Neural progenitor cell (in vitro differentiated cells): Measurements from ENCODE around the gene ETFA. TPM values are rescaled to one million over a fixed set of nuclear protein-coding genes. Genes with fewer than 3 reads are reported as not detected.

ENCODE experiments used
- DNase-seq: peaks from one replicate; pipeline ENCODE4 v3.0.0-alpha.2; 2016; ENCODE audit warnings: low spot score
- H2AFZ ChIP-seq: fragments of 200-600 bp; sonication (generic); replicated peaks from 2 replicates; pipeline ENCODE4 v1.6.1; 2016; ENCODE audit warnings: antibody characterized with exemption
- H3F3A ChIP-seq: fragments of 200-600 bp; sonication (generic); 2 replicates; pipeline ENCODE4 v1.6.1; 2016; ENCODE audit warnings: antibody characterized with exemption, low read depth
- H3K27ac ChIP-seq: fragments of 200-600 bp; sonication (generic); 2 replicates; pipeline ENCODE4 v1.5.1; 2016; ENCODE audit warnings: mild to moderate bottlenecking
- H3K27me3 ChIP-seq: fragments of 200-600 bp; sonication (generic); 2 replicates; pipeline ENCODE4 v1.6.1; 2016; ENCODE audit warnings: mild to moderate bottlenecking, moderate library complexity
- H3K36me3 ChIP-seq: fragments of 200-600 bp; sonication (generic); 2 replicates; pipeline ENCODE4 v1.5.1; 2016
- H3K4me1 ChIP-seq: fragments of 200-600 bp; sonication (generic); 2 replicates; pipeline ENCODE4 v1.6.1; 2016; ENCODE audit warnings: mixed run types
- H3K4me2 ChIP-seq: fragments of 200-600 bp; sonication (generic); 2 replicates; pipeline ENCODE4 v1.6.1; 2016
- H3K4me3 ChIP-seq: fragments of 200-600 bp; sonication (generic); 2 replicates; pipeline ENCODE4 v1.5.1; 2016
- H3K79me2 ChIP-seq: fragments of 200-600 bp; sonication (generic); 2 replicates; pipeline ENCODE4 v1.6.1; 2016; ENCODE audit warnings: low read depth
- H3K9ac ChIP-seq: fragments of 200-600 bp; sonication (generic); 2 replicates; pipeline ENCODE4 v1.6.1; 2016
- H3K9me3 ChIP-seq: fragments of 200-600 bp; sonication (generic); 2 replicates; pipeline ENCODE4 v1.5.1; 2016; ENCODE audit warnings: low read depth
- H4K20me1 ChIP-seq: fragments of 200-600 bp; sonication (generic); 2 replicates; pipeline ENCODE4 v1.6.1; 2016; ENCODE audit warnings: low read depth
- H3K27ac Mint-ChIP-seq: 3 replicates; pipeline ENCODE4 v1.8.0; 2021; ENCODE audit warnings: mixed read lengths
- H3K27me3 Mint-ChIP-seq: 2 replicates; pipeline ENCODE4 v1.8.0; 2022; ENCODE audit warnings: low read depth, mild to moderate bottlenecking, inconsistent platforms, moderate library complexity, mixed read lengths; ENCODE audit not compliant: insufficient read depth
- H3K36me3 Mint-ChIP-seq: 3 replicates; pipeline ENCODE4 v1.8.0; 2021; ENCODE audit warnings: mixed read lengths
- H3K4me1 Mint-ChIP-seq: 3 replicates; pipeline ENCODE4 v1.8.0; 2021; ENCODE audit warnings: mixed read lengths
- H3K4me3 Mint-ChIP-seq: 3 replicates; pipeline ENCODE4 v1.8.0; 2021; ENCODE audit warnings: mild to moderate bottlenecking, moderate library complexity, mixed read lengths
- H3K9me3 Mint-ChIP-seq: 3 replicates; pipeline ENCODE4 v1.8.0; 2020; ENCODE audit warnings: mixed read lengths
- CTCF ChIP-seq: fragments of 200-600 bp; sonication (generic); IDR thresholded peaks from 2 replicates; pipeline ENCODE4 v1.5.1; 2017; ENCODE audit warnings: antibody characterized with exemption, mild to moderate bottlenecking
- EZH2 ChIP-seq: fragments of 200-600 bp; sonication (generic); IDR thresholded peaks from 2 replicates; pipeline ENCODE4 v1.6.1; 2017; ENCODE audit warnings: antibody characterized with exemption, mild to moderate bottlenecking, moderate library complexity
- EZH2phosphoT487 ChIP-seq: fragments of 200-600 bp; sonication (generic); IDR thresholded peaks from 2 replicates; pipeline ENCODE4 v1.6.1; 2017; ENCODE audit warnings: antibody characterized with exemption
- total RNA-seq: library from RNA; depleted of rRNA; stranded (reverse); fragments of >200 nt; gene quantifications from 2 replicates; pipeline ENCODE4 v1.2.3, GENCODE V29; 2015; ENCODE audit warnings: low replicate concordance

ETFA gene
- total RNA-seq, 1 donor from 2014 or later: 99.3 TPM

DNA sequence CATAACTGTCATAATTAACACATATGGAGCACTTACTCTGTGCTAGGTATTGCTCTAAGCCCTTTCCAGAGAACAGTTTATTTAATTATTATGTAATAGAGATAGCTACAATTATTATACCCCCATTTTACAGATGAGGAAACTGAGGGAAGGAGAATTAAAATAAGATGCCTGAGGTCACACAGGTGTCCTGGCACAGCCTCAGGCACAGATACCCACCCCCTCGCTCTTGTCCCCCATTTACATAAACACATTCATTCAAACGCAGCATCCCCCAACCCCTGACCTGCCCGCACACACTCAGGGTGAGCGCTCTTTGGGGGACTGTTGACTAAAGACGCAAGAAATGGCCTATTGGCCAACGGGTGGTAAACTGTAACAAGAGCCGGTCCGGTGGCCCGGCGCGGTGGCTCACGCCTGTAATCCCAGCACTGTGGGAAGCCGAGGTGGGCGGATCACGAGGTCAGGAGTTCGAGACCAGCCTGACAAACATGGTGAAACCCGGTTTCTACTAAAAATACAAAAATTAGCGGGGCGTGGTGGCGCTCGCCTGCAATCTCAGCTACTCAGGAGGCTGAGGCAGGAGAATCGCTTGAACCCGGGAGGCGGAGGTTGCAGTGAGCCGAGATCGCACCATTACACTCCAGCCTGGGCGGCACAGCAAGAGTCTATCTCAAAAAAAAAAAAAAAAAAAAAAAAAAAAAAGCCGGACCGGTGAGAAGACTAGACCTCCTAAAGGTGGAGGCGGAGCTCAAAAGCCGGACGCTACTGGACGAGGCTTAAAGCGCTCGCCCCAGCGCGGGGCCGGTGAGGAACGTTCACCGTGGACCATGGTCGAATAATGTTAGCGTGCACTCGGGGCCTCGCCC lies 23.4 kb upstream of the ETFA start:
- no peak overlapping the region for H3K27ac ChIP-seq
- DNase-seq: no peak
- peaks cover 2% of the 10 kb centered on the region for H3K9me3 Mint-ChIP-seq

GRCh38 chr15:76333720-76334437 lies 22.6 kb upstream of the ETFA start:
- no peak overlapping the region for H3K27ac ChIP-seq
- H3K36me3 ChIP-seq: no peaks in the 10 kb centered on the region
- no peak overlapping the region for H3K4me2 ChIP-seq
- Mint-ChIP-seq H3K27ac (no peak overlapping the region), H3K9me3 (peaks cover 2% of the 10 kb centered on the region), H3K36me3 (peaks cover 3% of the 10 kb centered on the region), H3K4me3 (peak overlapping the region; percentile 10), H3K27me3 (peaks cover 56% of the 10 kb centered on the region), H3K4me1 (peaks cover 30% of the 10 kb centered on the region)
- no peak overlapping the region for H3K9ac ChIP-seq
- peaks cover 17% of the 10 kb centered on the region for H4K20me1 ChIP-seq
- peak; percentile 60 for DNase-seq
- H2AFZ ChIP-seq: no peak overlapping the region
- TF ChIP-seq EZH2phosphoT487: no peak
- TF ChIP-seq CTCF: peak; percentile 53
- TF ChIP-seq EZH2: peak; percentile 45
- H3K4me1 ChIP-seq: peaks cover 9% of the 10 kb centered on the region
- no peaks in the 10 kb centered on the region for H3K9me3 ChIP-seq
- H3F3A ChIP-seq: peaks cover 32% of the 10 kb centered on the region
- H3K4me3 ChIP-seq: no peak overlapping the region
- H3K79me2 ChIP-seq: no peaks in the 10 kb centered on the region
- peaks cover 60% of the 10 kb centered on the region for H3K27me3 ChIP-seq

More for the DNA sequence above, 23.4 kb upstream of the ETFA start:
- Histone ChIP-seq H3K9ac (no peak overlapping the region), H3K4me2 (peak overlapping the region; percentile 76), H3K4me1 (peaks cover 11% of the 10 kb centered on the region), H4K20me1 (peaks cover 25% of the 10 kb centered on the region), H3K4me3 (peak overlapping the region; percentile 42), H3K27me3 (peaks cover 68% of the 10 kb centered on the region), H2AFZ (no peak overlapping the region), H3K9me3 (no peaks in the 10 kb centered on the region), H3K36me3 (no peaks in the 10 kb centered on the region), H3F3A (peaks cover 32% of the 10 kb centered on the region), H3K79me2 (no peaks in the 10 kb centered on the region)
- Mint-ChIP-seq H3K4me3 (peak overlapping the region; percentile 82), H3K27me3 (peaks cover 64% of the 10 kb centered on the region), H3K4me1 (peaks cover 32% of the 10 kb centered on the region), H3K36me3 (peaks cover 3% of the 10 kb centered on the region), H3K27ac (no peak overlapping the region)
- TF ChIP-seq EZH2: no peak
- TF ChIP-seq CTCF: no peak
- no peak for TF ChIP-seq EZH2phosphoT487

DNA sequence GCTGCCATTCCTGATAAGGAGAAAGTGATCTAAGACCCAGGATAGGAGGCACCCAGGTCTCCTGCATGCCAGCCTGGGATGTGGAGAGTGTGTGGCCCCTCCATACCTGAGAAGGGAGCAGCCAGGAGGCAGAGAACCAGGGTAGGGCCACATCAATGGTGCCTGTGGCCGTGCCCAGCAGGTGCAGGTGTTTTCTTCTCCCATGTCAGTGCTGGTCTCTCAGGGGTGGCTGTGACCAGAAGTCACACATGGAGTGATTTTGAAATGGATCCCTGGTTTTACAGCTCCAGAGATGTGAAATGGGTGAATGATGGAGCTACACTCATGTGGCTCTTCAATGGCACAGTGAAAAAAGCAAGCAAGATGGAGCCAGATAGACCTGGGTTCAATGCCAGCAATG lies 22.0 kb upstream of the ETFA start:
- peaks cover 3% of the 10 kb centered on the region for H3K36me3 Mint-ChIP-seq
- TF ChIP-seq CTCF (no peak), EZH2 (no peak), EZH2phosphoT487 (no peak)
- Histone ChIP-seq H4K20me1 (peaks cover 11% of the 10 kb centered on the region), H3K4me2 (no peak overlapping the region), H3K4me1 (peaks cover 9% of the 10 kb centered on the region), H3F3A (peaks cover 27% of the 10 kb centered on the region), H3K4me3 (no peak overlapping the region), H3K9me3 (no peaks in the 10 kb centered on the region), H3K79me2 (no peaks in the 10 kb centered on the region), H3K27ac (no peak overlapping the region), H2AFZ (no peak overlapping the region), H3K36me3 (no peaks in the 10 kb centered on the region), H3K27me3 (peaks cover 54% of the 10 kb centered on the region), H3K9ac (no peak overlapping the region)
- H3K9me3 Mint-ChIP-seq: peaks cover 2% of the 10 kb centered on the region
- no peak overlapping the region for H3K4me3 Mint-ChIP-seq
- peaks cover 50% of the 10 kb centered on the region for H3K27me3 Mint-ChIP-seq
- no peak for DNase-seq
- H3K27ac Mint-ChIP-seq: no peak overlapping the region
- H3K4me1 Mint-ChIP-seq: peaks cover 25% of the 10 kb centered on the region
